Effector memory CD4-positive, alpha-beta T cell (primary cell): Measurements from ENCODE around the gene HNRNPA3.
"Not testable (repeated sequence)": the region's sequence is repeated elsewhere in the genome, so short reads cannot be mapped to it uniquely, and the experiment has no call there.

Experiments
- DNase-seq, 3 donors: peaks; one replicate each; pipeline ENCODE4 v3.0.0-alpha.2; 2020
- H3K27ac ChIP-seq: 2 replicates; pipeline ENCODE4 v1.7.0; 2013; ENCODE audit warnings: mild to moderate bottlenecking, low read length, moderate library complexity; ENCODE audit not compliant: insufficient read depth, poor library complexity, severe bottlenecking
- H3K27me3 ChIP-seq: replicated peaks from 2 replicates; pipeline ENCODE4 v1.7.0; 2013; ENCODE audit warnings: mild to moderate bottlenecking, low read length; ENCODE audit not compliant: insufficient read depth, control insufficient read depth, poor library complexity, severe bottlenecking
- H3K36me3 ChIP-seq: 2 replicates; pipeline ENCODE4 v1.7.0; 2013; ENCODE audit warnings: mild to moderate bottlenecking, low read length, moderate library complexity; ENCODE audit not compliant: control insufficient read depth, insufficient read depth
- H3K4me1 ChIP-seq: 2 replicates; pipeline ENCODE4 v1.7.0; 2013; ENCODE audit warnings: low read length, mild to moderate bottlenecking; ENCODE audit not compliant: control insufficient read depth, insufficient read depth, poor library complexity, severe bottlenecking
- H3K4me3 ChIP-seq: 2 replicates; pipeline ENCODE4 v1.7.0; 2013; ENCODE audit warnings: low read length, low read depth, mild to moderate bottlenecking; ENCODE audit not compliant: insufficient read depth, poor library complexity, severe bottlenecking
- H3K9me3 ChIP-seq: 2 replicates; pipeline ENCODE4 v1.7.0; 2013; ENCODE audit warnings: mild to moderate bottlenecking, low read length, moderate library complexity; ENCODE audit not compliant: control insufficient read depth

Gene HNRNPA3

DNA sequence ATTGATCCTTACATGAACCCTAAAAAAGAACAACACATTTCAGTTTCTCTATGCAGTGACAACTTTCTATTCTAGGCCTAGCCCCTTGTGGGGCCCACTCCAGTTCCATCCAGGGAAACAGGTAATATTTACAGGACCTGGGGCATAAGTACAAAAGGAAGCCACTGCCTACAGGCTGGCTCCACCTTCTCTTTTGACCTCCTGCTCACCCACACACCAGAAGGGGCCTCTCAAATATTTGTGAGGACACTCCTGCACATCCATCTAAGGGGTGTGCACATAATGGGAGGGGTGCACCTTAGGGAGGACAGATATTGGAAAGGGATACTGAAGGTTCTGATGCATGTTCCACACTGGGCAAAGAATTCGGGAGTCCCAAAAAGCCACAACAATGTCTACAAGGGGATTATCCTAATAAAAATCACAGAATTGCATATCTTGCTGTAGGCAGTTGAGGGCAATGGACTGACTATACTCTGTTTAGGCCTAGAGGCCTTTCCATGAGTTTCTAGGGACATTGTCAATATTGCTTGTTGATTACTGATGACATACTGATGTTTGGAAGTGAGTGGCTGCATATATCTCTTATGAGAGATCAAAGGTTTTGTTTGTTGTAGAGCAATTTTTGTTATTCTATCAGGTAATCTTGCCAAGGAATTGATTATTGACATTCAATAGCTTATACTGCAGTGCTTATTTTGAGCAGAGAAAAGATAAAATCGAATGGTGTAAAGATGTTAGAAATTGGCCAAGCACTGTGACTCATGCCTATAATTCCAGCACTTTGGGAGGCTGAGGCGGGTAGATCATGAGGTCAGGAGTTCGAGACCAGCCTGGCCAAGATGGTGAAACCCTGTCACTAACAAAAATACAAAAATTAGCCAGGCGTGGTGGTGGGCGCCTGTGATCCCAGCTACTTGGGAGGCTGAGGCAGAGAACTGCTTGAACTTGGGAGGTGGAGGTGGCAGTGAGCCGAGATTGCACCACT is 23.8 kb upstream of the HNRNPA3 start:
- no peak for DNase-seq
- Histone ChIP-seq H3K4me3 (no peak overlapping the region), H3K27me3 (no peaks in the 10 kb centered on the region), H3K36me3 (no peaks in the 10 kb centered on the region), H3K27ac (no peak overlapping the region), H3K4me1 (no peaks in the 10 kb centered on the region), H3K9me3 (no peaks in the 10 kb centered on the region)

DNA sequence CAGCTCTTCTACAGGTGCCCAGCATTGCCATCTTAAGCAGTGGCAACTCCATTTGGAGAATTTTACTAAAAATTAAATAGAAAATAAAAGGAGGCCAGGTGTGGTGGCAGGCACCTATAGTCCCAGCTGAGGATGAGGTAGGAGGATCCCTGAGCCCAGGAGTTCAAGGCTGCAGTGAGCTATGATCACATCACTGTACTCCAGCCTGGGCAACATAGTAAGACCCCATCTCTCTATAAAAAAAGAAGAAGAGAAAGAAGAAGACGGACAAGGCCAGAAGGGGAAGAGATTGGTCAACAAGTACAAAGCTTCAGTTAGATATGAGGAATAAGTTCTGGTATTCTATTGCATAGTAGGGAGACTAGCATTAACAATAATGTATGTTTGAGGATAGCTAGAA is 21.7 kb upstream of the HNRNPA3 start:
- H3K27ac ChIP-seq: no peak overlapping the region
- H3K27me3 ChIP-seq: no peaks in the 10 kb centered on the region
- H3K9me3 ChIP-seq: no peaks in the 10 kb centered on the region
- no peak for DNase-seq
- no peak overlapping the region for H3K4me3 ChIP-seq
- no peaks in the 10 kb centered on the region for H3K4me1 ChIP-seq
- no peaks in the 10 kb centered on the region for H3K36me3 ChIP-seq

DNA sequence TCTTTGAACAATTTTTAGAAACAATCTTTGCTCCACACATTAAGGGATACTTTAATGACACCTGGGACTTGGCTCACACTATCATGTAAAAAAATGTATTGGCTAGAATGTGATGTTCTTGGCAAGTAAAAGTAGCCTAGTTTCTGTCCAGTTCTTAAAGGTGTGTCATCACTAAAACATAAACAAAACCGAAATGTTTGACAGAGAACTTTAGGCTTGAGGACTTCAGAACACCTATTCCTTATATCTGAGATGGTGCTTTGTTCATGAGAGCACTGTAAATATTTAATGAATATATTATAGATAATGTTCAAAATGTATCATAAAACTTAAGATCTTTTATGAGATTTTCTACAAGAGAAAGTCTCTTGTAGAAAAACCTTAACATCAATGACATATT is 19.8 kb upstream of the HNRNPA3 start:
- Histone ChIP-seq H3K27ac (no peak overlapping the region), H3K36me3 (no peaks in the 10 kb centered on the region)
- DNase-seq: no peak

DNA sequence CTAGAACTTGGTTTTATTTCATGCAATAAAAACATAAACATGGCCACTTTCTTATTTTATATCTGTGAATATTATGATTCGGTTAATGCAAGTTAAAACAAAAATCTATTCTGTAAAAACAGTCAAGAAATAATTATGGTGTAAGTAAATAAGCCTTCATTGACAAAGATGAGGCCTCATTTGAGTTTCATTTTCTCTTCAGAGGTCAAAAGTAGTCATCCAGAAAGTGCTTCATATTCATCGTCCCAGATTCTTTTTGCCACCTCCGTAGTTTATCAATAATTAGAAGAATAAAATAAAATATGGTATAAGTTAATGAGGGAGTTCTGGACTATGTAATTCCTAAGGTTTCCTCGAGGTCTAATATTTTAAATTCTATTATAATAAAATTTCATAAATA is 19.4 kb upstream of the HNRNPA3 start:
- H3K4me3 ChIP-seq: no peak overlapping the region
- no peaks in the 10 kb centered on the region for H3K4me1 ChIP-seq
- no peaks in the 10 kb centered on the region for H3K36me3 ChIP-seq
- no peaks in the 10 kb centered on the region for H3K27me3 ChIP-seq
- DNase-seq: no peak
- H3K27ac ChIP-seq: no peak overlapping the region
- no peaks in the 10 kb centered on the region for H3K9me3 ChIP-seq

More for the DNA sequence above, 19.8 kb upstream of the HNRNPA3 start:
- H3K9me3 ChIP-seq: no peaks in the 10 kb centered on the region
- H3K4me1 ChIP-seq: no peaks in the 10 kb centered on the region
- no peak overlapping the region for H3K4me3 ChIP-seq
- no peaks in the 10 kb centered on the region for H3K27me3 ChIP-seq

- Histone ChIP-seq H3K36me3 (no peaks in the 10 kb centered on the region), H3K27me3 (no peaks in the 10 kb centered on the region), H3K27ac (no peak overlapping the region), H3K4me3 (no peak overlapping the region), H3K9me3 (no peaks in the 10 kb centered on the region), H3K4me1 (no peaks in the 10 kb centered on the region)
- no peak for DNase-seq
These were observed 17.4 kb upstream of the HNRNPA3 start for GRCh38 chr2:177195194-177195593.

GRCh38 chr2:177200419-177200818 is 12.2 kb upstream of the HNRNPA3 start:
- not testable (repeated sequence) for H3K27ac ChIP-seq, DNase-seq, H3K4me3 ChIP-seq, H3K27me3 ChIP-seq, H3K36me3 ChIP-seq, H3K9me3 ChIP-seq, H3K4me1 ChIP-seq

DNA sequence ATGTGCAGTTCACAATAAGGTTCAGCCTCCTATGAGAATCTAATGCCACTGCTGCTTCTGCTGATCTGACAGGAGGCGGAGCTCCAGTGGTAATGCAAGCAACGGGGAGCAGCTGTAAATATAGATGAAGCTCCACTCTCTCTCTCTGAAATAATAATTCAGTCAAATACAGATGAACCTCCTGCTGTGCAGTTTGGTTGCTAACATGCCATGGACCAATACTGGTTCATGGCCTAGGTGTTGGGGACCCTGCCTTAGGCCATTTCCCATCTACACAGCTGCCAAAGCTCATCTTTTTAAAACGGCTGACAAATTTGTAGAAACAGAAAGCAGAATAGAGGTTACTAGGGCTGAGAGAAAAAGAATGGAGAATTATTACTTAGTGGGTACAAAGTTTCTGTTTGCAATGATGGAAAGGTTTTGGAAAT is 10.7 kb upstream of the HNRNPA3 start:
- Histone ChIP-seq H3K27me3 (no peaks in the 10 kb centered on the region), H3K27ac (no peak overlapping the region), H3K36me3 (no peaks in the 10 kb centered on the region), H3K9me3 (no peaks in the 10 kb centered on the region), H3K4me1 (no peaks in the 10 kb centered on the region), H3K4me3 (no peak overlapping the region)
- no peak for DNase-seq

DNA sequence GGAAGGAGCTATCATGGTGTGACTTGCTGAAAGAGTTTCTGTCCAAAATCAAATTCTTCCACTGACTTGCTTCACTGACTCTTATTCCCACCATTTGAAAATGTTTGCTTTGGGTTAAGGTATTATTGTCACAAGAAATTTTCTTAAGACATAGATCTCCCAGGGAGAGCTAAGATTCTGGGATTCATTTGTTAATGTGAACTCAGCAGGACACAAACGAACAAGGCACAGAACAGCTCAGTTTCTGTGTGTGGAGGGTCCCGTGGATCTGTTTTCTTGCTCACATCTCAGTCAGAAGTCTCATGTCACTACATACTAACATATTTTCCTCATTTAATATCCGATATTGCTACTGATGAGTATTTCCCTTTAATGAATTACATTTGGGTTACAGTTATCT is 8.2 kb upstream of the HNRNPA3 start:
- DNase-seq: no peak
- Histone ChIP-seq H3K27ac (no peak overlapping the region), H3K27me3 (no peaks in the 10 kb centered on the region), H3K9me3 (no peaks in the 10 kb centered on the region), H3K4me3 (no peak overlapping the region), H3K4me1 (no peaks in the 10 kb centered on the region), H3K36me3 (no peaks in the 10 kb centered on the region)

GRCh38 chr2:177207101-177207500 is 5.5 kb upstream of the HNRNPA3 start:
- no peaks in the 10 kb centered on the region for H3K27me3 ChIP-seq
- H3K4me3 ChIP-seq: no peak overlapping the region
- no peak for DNase-seq
- H3K27ac ChIP-seq: no peak overlapping the region
- H3K9me3 ChIP-seq: no peaks in the 10 kb centered on the region
- H3K4me1 ChIP-seq: peaks cover 11% of the 10 kb centered on the region
- H3K36me3 ChIP-seq: no peaks in the 10 kb centered on the region

DNA sequence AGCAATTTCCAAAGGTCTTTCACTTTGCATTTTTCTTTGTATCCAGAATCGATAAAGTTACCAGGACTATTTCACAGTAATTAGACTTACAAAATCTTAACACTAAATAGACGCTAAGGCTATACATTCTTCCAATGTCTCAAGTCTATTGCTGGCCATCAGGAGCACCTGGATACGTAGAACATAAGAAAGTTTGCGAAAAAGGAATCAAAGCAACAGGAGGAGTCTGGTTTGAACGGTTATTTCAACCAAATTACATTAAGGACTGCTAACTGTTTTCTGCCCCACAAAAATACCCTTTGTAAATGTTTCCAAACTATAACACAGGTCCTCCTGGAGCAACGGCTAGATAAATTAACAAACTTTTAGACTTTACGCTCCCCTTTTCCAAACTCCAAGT is 1.4 kb upstream of the HNRNPA3 start:
- H3K27ac ChIP-seq: peak overlapping the region; percentile 99
- DNase-seq: no peak
- H3K4me3 ChIP-seq: no peak overlapping the region
- no peaks in the 10 kb centered on the region for H3K9me3 ChIP-seq
- no peaks in the 10 kb centered on the region for H3K27me3 ChIP-seq
- H3K4me1 ChIP-seq: peaks cover 23% of the 10 kb centered on the region
- peaks cover 4% of the 10 kb centered on the region for H3K36me3 ChIP-seq
